D341Med (cell line): ENCODE results near the gene KCNJ18.
"Not testable (repeated sequence)": the region's sequence is repeated elsewhere in the genome, so short reads cannot be mapped to it uniquely, and the experiment has no call there.

Experiments
- DNase-seq: peaks from one replicate; pipeline ENCODE4 v3.0.0; 2012; ENCODE audit warnings: low spot score

Gene KCNJ18

DNA sequence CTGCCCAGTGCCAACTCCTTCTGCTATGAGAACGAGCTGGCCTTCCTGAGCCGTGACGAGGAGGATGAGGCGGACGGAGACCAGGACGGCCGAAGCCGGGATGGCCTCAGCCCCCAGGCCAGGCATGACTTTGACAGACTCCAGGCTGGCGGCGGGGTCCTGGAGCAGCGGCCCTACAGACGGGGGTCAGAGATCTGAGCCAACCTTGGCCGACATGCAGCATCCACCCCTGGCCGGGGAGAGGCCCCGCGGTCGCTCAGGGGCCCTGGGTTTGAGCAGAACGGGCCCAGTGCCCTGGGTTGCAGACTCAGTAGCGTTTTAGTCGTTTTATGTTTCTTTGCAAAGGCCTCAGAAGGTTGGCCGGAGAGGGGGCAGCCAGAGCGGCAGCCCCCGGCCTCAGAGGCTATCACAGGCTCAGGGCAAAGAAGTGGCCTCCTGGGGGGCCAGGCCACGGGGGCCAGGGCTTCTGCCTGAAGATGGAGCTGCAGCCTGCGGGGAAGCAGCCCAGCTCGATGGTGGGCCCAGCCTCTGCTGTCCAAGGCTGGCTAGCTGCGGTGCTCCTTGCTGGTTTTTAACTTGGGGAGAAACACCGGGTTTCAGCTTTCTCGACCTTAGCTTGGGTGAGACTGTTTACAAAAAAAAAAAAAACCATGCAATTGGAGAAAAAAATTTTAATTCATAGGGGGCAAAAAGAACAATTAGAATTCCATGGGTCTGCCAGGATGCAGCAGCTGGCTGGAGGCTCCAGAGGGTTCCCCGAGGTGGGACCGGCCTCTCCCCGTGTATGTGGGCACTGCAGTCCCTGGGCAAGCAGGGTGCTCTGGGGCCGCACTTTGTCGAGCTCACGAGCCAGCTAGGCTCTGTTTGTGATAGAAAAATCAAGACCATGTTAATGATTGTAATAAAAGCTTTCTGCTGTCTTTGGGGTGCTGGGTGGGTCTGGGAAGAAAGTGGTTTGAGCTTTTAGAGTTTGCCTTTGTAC lies 11.9 kb downstream of the KCNJ18 start:
- not testable (repeated sequence) for DNase-seq

DNA sequence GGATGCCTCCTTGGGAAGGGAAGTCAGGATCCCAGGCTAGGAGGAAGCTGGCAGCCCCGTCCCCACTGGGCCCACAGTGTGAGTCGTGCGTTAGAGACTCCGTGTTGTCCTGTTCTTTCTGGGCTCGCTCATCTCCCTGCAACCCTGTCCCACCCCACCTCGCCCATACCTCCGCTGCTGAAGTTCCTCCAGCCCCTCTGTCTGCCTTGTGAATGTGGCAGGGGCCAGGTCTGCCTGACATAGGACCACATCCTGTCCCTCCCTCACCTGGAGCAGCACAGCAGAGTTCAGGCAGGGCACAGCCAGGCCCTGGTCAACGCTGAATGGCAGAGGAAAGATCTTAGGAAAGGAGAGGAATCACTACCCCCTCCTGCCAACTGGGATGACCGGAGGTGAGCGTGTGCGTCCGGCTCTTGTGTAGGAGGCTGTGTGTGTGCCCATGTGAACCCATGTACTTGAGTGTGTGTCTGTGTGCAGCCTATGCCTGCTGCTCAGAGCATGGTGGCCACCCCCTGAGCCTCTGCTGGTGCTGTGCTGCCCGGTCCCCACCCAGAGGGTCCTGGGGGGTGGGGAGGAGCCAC lies 12.8 kb downstream of the KCNJ18 start:
- no peak for DNase-seq

GRCh38 chr17:21705746-21706145 lies 13.4 kb downstream of the KCNJ18 start:
- not testable (repeated sequence) for DNase-seq

- not testable (repeated sequence) for DNase-seq
Measured at GRCh38 chr17:21706546-21706945, 14.2 kb downstream of the KCNJ18 start.

DNA sequence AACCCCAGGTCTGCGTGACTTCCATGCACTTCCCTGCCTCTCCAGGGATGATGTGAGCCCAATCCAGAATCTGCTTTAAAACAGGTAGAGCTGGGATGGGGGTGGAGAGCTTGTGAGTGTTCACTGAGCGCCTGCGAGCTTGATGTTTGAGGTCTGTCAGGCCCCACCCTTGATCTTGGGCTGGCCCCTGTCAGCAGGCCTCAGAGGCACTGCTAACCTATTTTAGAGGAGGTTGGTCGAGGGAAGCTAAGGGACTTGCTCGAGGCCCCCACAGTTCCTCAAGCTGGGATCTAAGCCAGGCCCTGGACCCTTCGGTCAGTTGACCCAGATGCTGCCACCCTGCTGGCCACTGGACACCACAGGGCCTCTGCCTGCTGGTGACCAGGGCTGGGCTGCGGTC lies 14.8 kb downstream of the KCNJ18 start:
- not testable (repeated sequence) for DNase-seq

DNA sequence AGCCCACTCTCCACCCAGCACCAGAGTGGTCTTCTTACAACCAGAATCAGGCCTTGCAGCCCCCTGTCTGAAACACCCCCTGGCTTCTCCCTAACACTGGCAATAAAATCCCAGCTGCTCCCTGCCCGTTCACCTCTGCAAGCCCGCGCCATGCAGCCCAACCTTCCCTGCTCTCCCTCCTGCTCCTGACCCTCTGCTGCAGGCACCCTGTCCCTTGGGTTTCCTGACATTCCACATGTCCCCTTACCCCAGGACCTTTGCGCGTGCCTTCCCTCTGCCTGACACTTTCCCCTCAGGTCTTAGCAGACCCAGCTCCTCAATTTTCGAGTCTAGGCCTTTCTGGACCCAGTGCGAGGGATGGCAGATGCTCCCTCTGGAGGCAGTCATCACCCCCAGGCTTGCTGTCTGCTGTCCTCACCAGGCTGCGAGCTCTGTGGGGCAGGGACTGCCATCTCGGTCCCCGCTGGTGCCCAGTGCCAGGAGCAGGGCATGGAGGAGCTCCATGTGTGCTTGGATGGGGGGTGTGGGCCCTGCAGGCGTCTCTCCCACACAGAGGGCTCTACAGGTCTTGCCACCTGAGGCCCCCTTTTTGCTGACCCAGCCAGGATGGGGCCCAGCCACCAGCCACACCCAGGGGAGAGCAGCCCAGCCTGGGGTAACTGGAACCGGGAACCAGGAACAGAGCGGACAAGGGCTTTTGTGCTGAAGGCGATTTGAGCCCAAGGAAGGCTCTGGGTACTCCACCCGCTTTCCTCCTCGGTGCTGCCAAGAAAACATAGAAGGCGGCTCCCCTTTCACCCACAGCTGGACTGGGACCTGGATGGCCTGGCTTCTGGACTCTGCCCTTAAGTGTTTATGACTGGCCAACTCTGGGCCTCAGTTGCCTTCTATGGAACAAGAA lies 15.6 kb downstream of the KCNJ18 start:
- not testable (repeated sequence) for DNase-seq

DNA sequence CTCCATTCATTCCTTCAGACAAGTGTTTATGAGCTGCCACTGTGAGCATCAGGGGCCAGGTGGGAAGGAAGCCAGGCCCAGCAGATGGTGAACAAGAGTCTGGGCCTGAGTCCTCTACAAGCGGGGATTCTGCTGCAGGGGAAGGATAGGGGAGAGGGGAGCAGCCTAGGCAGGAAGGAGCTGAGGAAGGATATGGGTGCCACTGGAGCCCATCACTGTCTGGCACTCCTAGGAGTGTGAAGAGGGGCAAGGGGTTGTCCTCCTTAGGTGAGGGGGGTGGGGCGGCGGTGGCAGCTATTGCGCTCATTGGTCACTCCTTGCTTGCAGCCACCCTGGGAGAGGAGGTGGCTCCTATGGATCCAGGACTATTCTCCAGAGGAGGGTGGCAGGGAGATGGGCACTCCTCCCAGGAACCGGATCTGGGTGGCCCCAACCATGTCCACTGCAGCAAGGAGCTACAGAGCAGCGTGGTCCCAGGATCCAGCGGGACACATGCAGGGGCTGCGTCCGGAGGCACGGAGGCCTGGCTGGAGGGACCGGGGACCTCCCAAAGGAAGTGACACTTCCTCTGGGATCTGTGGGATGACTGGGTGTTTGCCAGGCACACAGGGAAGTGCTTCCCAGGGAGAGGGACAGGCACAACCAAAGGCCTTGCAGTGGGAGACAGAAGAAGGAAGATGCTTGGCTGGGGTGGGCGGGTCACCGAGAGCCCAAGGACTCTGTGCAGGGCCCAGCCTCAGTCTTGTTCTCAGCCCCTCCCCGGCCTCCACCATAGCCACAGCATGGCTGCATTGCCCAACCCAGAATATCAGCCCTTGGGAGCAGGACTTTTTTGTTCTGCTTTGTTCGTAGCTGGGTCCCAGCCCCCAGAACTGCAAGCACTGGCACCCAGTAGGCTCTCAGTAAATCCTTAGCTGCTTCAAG lies 16.6 kb downstream of the KCNJ18 start:
- DNase-seq, result not testable (repeated sequence)

DNA sequence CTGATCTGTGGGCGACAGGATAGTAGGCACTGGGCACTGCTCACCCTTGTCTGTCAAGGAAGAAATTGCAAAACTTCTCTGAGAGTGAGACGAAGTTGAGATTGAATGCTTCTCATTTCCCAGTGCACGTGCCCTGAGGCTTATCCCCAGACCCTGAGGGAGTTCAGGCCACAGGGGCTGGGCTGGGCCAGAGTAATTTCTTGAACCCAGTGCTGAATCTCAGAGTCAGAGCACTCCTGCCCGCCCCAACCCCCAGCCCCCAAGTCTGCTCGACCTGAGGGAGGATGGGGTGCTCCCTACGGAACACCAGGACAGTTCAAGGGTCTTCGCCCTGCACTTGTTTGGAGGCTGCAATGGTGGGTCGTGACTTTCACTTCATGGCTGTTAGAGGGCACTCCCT lies 17.7 kb downstream of the KCNJ18 start:
- not testable (repeated sequence) for DNase-seq

DNA sequence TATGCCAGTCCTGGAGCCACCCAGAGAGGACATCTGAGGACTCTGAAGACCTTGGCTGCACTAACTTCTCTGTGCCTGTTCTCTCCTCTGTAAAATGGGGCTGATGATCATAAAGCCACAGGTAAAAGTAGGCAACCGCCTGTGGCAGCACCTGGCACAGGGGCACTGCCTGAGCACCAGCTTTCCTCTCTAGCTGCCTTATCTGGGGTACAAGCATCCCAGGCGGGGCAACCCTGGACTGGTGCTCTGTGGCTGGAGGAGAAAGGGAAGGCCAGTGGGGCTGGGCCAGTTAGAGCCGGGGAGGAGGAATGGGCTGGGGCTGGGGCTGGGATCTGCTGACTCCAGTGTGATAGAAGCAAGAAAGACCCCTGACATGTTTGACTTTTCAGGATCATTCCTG lies 18.2 kb downstream of the KCNJ18 start:
- not testable (repeated sequence) for DNase-seq

DNA sequence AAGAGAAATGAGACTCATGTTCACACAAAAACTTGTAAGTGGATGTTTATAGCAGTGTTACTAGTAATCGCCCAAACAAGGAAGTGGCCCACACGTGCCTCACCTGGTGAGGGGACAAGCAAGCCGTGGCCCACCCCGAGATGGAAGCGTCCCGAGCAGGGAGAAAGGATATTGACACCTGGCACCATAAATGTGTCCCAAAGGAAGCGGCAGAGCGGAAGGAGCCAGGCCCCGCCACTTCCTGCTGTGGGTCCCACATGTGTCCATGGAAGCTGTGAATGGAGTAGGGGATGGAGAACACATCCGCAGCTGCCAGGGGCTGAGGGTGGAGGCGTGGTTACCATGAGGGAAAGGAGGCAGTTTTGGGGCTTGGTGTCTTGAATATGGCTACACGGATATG lies 18.9 kb downstream of the KCNJ18 start:
- no peak for DNase-seq

DNA sequence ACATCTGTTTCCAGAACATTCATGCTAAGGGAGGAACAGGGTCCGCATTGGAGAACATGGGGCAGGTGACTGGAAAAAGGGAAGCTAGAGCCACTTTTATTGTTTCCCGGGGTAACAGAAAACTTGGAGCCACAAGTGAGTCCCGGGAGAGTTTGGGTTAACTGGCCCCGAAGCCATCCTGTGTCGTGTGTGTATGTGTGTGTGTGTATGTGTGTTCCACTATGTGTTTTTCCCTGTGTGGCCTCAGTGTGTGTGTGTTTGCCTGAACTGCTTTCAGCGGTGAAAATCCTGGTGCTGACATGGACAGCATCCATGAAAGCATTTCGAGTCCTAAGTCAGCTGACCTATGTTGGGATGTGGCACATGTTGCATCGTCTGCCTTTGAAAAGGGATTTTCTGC lies 20.7 kb downstream of the KCNJ18 start:
- not testable (repeated sequence) for DNase-seq

DNA sequence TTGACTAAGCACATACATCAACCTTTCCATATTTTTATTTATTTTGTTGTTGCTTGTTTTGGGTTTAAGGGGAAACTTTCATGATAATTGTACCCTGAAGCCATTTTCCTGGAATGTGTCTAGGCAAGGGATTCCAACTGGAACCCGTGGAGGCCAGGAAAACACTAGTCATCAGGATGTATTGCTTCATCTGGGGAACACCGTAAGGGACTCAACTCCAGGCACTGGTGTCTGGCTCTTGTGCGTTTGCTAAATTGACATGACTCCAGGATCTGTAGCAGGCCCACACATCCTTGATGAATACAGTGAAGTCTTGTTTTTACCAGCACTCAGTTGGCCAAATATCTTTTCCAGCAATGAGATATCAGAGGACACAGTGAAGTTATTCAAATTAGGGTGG lies 21.3 kb downstream of the KCNJ18 start:
- not testable (repeated sequence) for DNase-seq

DNA sequence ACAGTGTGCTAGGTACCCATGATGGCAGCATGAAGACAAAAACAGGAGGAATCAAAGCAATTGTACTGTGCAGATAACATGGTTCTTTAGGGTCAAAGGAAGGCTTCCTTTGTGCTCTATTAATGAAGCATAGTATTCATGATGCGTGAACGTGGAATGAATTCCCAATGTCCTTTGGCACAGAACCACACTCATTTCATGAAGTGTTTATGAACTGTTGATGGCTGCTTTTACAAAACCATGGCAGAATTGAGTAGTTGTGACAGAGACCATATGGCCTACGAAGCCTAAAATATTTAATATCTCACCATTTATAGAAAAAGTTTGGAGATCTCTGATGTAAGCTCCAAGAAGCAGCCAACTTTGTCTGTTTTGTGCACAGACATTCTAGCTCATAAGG lies 22.4 kb downstream of the KCNJ18 start:
- DNase-seq, result not testable (repeated sequence)

GRCh38 chr17:21715877-21716276 lies 23.6 kb downstream of the KCNJ18 start:
- DNase-seq, result not testable (repeated sequence)

DNA sequence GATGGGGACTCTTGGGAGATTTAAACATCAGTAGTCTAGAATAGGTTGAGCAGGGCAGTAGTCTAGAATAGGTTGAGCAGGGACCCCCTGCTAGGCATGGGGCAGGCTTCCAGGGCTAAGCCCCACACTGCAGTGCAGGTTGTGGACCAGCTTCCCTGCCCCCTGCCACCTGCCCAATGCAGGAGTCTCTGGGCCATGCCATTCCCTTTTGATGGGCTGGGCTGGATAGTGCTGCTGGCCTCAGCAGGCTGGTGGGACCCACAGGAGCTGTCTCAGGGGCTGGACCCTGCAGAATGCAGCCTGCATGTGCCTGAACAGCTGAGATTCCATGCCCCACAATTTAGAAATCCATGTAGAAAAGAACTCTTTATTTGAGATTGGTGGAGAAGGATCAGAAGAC lies 26.6 kb downstream of the KCNJ18 start:
- not testable (repeated sequence) for DNase-seq

DNA sequence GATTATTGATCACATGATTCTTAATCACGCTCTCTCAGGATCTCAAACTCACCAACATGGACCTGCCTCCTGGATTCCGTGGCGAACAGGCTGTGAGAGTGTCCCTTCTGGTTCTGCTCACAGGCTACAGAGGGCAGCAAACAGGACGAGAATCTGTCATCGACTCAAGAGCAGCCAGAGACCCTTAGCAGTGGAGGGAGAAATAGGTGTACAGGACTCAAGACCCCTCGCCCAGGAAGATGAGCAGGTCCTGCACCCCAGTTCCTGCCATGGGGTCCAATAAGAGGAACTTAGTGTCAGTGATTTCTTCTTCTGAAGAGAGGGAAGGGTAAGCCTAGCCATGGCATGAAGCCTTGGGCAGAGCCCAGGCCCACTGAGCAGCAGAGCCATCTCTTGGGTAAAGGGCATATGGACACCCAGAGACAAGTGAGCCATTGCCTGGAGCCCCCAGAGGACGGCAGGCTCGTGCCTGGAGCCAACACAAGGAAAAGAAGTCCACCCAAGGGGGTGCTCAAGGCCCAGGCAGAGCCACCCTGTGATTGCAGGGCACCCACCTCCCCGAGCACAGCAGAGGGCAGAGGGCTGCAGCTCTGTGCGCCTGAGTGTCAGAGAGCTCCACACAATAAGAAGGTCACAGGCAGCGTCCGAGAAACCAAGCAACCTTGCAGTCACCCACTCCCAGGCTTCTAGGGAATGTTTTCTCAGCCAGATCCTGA lies 27.3 kb downstream of the KCNJ18 start:
- DNase-seq, result not testable (repeated sequence)

- DNase-seq, result not testable (repeated sequence)
Measured at GRCh38 chr17:21720566-21720965, 28.2 kb downstream of the KCNJ18 start.

- DNase-seq, result not testable (repeated sequence)
Measured at GRCh38 chr17:21722268-21722667, 29.9 kb downstream of the KCNJ18 start.

- DNase-seq, result not testable (repeated sequence)
Measured at GRCh38 chr17:21724216-21725006, 32.1 kb downstream of the KCNJ18 start.
